ENCODE measurements around the gene FAM83F.
"Not testable (repeated sequence)": the region's sequence is repeated elsewhere in the genome, so short reads cannot be mapped to it uniquely, and the experiment has no call there.

Gene FAM83F

GRCh38 chr22:40019100-40019499 is 24.3 kb downstream of the FAM83F start:
- DNase-seq = no peak

- DNase-seq = no peak
These were observed 26.2 kb downstream of the FAM83F start for GRCh38 chr22:40020956-40021355.

DNA sequence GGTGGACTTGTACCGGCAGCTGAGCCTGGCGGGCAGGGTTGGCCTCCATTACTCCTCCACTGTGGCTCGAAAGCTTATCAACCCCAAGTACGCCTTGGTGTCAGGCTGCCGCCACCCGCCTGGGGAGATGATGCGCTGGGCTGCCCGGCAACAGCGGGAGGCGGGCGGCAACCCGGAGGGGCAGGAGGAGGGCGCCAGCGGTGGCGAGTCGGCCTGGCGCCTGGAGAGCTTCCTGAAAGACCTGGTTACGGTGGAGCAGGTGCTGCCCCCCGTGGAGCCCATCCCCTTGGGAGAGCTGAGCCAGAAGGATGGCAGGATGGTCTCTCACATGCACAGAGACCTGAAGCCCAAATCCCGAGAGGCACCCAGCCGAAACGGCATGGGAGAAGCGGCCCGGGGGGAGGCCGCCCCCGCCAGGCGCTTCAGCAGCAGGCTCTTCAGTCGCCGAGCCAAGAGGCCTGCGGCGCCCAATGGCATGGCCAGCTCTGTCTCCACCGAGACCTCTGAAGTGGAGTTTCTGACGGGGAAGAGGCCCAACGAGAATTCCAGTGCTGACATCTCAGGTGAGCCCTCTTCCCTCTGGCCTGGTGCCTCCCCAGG is 26.7 kb downstream of the FAM83F start:
- no peak for DNase-seq

GRCh38 chr22:40022536-40023240 is 27.9 kb downstream of the FAM83F start:
- peak in 1 of 2 experiments; percentile 32 for DNase-seq

DNA sequence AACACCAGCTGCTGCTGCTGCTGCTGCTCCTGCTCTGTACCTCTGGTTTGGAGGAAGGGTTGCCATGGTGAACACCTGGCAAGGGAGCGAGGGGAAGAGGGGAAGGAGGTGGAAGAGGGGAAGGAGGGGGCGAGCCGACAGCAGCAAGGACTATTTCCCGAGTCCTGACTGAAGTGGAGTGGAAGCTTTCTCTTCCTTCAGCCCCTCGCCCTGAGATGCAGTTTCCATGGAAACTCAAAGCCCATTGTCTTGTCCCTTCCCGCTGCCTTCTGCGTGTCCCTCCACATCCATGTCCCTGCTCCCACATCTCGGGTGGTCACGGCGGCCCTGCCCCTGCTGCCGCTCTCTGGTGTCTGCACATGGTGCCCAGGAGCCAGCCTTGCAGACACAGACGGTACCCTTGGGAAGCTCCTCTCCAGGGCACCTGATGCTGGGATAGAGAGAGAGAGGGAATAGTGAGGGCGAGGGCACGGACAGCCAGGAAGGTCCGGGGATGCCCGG is 28.6 kb downstream of the FAM83F start:
- DNase-seq = no peak

DNA sequence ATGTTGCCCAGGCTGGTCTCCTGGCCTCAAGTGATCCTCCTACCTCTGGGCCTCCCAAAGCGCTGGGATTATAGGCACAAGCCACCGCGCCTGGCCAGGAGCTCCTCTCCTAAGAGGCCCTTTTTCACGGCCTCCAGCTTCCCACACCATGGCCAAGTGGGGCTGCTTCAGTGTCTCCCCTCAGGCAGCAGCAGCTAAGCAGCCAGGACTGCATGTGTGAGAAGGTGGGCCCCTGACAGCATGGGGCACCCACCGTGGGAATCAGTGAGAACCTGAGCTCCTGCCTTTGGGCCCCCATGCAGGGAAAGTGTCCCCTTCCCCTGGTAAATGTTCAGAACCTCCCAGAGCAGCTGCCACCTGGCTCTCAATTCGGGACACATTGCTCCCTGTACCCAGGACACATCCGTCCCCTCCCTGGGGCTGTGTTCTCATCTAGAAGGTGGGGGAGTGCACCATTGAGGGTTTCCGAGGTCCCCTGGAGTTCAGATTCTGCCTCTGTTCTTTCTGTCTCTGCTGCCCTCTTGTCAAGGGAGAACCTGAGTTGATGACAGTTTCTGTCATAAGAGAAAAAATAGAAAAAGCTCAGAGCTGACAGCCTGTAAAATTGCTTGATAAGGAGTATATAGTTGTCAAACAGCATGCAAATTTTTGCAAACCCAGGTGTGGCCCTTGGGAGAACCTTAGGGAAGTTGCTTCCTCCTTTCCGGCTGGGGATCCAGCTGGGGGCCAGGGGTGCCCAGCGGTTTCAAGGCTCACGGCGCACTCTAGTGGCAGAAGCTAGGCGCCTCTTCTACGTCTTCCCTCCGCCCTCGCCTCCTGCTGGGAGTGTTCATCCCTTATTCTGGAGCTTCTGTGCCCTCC is 29.7 kb downstream of the FAM83F start:
- peak; percentile 28 to 76 for DNase-seq

- DNase-seq = not testable (repeated sequence)
These were observed 30.3 kb downstream of the FAM83F start for GRCh38 chr22:40025062-40025379.

DNA sequence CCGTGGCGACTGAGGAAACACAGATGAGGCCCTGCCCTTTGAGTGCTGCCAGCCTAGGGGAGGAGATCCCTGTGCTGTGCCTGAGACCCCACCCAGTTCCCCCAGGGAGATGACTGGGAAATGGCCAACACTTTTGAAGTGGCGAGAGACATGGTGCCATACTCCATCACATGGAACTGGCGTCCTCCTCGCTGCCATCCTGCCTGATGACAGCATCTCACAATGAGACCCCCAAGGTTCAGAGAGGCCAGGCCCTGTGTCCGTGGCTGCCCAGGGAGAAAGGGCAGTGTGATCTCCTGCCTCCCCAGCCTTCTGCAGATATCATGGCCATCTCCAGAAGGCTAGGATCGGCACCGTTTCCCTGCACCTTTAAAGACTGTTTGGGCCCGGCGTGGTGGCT is 31.1 kb downstream of the FAM83F start:
- no peak for DNase-seq

DNA sequence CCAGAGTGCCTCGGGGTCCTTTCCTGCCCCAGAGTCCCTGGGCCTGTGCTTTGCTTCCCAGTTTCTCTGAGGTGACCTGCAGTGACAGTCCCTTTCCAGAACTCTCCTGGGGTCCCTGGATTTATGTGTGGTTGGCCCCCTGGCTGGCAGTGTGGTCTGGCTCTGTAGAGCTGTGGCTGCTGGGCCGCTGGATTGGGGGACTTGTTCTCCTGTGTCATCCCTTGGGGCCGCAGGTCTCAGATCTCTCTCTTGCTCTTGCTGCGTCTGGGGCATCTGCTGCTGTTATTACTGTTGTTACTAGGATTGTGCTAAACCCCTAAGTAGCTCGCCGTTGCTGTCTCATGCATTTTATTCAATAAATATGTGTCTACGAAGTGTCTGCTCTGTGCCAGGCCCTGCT is 31.9 kb downstream of the FAM83F start:
- DNase-seq = no peak

DNA sequence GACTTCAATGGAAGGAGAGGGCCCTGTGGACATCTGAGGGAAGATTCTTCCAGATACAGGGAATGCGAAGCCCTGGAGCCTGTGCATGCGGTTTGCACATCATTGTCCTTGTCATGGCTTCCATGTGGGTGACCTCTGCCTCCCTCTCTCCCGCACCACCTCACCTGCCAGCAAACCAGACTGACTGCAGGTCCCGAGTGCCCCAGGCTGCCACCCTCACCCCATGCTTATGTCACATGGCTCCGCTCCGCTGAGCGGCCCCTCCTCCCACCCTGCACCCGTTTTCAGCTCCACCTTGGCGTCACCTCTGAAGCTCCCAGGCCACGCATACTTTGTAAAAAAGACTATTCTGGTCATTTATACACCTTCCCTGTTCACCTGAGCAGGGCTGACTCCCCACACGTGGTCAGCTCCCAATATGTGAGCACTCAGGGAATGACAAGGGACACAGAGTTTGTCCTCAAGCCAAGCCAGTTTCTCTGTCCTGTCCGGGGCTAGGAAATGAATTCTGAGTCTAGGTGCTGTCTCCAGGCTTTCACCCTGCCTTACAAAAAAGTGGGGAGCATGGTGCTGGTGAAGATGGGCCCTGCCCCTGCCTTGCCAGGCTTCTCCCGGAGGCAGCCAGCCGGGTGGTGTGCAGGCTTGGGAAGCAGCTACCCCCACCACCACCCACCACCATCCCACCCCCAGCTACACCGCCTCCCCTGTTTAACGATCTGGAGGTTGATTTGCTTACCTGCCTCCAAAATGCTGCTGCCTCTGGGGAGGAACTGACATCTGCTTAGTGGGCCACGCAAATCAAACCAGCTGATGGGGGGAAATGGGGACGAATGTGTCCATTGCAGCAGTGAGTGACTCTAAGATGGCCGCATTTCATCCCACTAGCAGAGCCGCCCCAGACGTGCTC is 32.7 kb downstream of the FAM83F start:
- no peak for DNase-seq

GRCh38 chr22:40028098-40028425 is 33.3 kb downstream of the FAM83F start:
- no peak for DNase-seq

- no peak for DNase-seq
These were observed 34.6 kb downstream of the FAM83F start for GRCh38 chr22:40029189-40029890.

- DNase-seq = no peak
These were observed 35.4 kb downstream of the FAM83F start for GRCh38 chr22:40030026-40030757.

GRCh38 chr22:40030758-40031095 is 36.0 kb downstream of the FAM83F start:
- DNase-seq = no peak

DNA sequence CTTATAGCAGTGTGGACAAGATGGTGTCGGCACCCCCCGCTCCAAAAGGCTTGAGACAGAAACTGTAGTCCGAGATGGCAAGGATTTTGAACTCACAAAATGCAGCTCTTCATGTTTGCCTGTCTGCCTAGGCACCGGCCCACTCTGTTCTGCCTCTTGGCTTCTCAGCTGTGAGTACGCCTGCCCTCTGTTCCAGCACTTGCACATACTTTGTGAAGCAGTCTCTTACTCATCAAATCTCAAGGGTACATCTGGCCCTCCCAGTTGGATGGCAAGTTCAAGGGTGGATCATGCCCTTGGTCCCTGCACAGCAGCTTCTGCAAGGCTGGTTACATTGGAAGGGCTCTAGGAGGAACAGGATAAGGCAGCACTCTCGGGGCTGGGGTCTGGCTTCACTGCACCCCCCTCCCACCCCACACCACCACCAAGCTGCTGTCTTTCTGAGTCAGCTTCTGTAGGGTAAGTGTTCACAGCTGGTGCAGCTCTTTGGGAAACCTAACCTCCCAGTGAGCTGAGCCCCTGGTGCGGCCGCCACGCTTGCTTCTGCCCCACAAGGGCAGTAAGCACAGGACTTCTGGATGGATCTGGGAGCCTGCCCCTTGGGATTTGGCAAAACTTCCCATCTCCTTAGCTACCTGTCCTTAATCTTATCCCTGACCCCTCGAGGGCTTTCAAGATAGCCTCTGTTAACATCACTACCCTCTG is 37.2 kb downstream of the FAM83F start:
- DNase-seq = peak in 1 of 2 experiments; percentile 27

- no peak for DNase-seq
These were observed 39.0 kb downstream of the FAM83F start for GRCh38 chr22:40033586-40034380.

DNA sequence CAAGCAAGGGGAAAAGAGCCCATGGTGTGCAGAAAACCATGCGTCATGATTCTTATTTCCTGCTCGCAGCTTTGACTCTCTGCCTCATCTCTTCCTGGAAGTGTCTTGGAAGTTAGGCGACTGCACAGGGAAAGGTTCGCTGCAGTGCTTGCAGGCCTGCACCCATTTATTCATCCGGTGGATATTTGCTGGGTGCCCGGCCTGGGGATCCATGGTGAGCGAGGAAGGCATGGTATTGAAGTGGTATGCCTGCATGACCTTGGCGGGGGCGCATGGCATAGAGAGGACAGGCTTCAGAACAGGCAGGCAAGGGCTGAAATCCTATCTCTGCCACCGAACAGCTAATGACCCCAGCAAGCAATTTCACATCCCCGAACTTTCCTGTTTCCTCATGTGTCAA is 40.6 kb downstream of the FAM83F start:
- DNase-seq = no peak

- DNase-seq = no peak
These were observed 41.4 kb downstream of the FAM83F start for GRCh38 chr22:40036126-40036525.

- peak in 1 of 2 experiments; percentile 75 for DNase-seq
These were observed 42.0 kb downstream of the FAM83F start for GRCh38 chr22:40036591-40037225.

DNA sequence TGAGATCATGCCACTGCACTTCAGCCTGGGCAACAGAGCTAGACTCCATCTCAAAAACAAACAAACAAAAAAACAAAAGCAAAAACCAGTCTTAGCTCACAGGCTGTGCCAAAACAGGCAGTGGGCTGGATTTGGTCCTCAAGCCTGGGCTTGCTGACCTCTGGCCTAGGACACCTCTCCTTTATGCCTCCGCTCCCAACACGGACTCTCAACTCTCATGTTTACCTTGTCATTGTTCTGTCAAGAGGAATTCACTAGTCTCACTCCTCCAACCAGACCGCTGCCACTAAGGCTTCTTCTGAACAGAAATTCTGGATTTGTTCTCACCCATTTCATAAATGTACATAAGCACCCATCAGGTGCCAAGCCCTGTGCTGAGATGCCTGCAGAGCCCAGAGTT is 42.6 kb downstream of the FAM83F start:
- DNase-seq = no peak

Measured in NCI-H446 (cell line).